Measurements from ENCODE around the gene SPATA12. TPM values are rescaled to one million over a fixed set of nuclear protein-coding genes. Genes with fewer than 3 reads are reported as not detected.

SPATA12 gene
- total RNA-seq, 2 experiments from 2014 or later = not detected

DNA sequence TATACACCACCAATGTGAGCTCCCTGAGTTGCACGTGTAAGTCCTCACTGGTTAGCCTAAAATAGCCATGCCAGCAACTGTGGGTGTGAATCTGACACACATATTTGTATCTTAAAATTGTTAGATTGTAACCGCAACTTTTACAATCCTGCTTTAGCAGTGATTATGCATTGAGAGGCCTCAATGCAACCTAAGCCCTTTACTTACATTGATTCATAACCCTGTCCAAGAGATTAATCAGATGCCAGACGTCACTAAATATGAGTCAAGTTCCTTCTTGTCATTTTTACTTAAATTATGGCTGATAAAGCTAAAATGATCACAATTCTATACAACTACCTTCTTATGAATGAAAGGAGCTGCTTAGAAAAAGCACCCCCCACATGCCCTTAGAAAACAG is 57.8 kb downstream of the SPATA12 start:
- no peaks in the 10 kb centered on the region for H3K36me3 Mint-ChIP-seq (ENCODE audit: low read depth)
- ATAC-seq (no peak), DNase-seq (no peak)
- H3K27ac Mint-ChIP-seq = no peak overlapping the region
- intact Hi-C loops (cut with micrococcal nuclease) = no loop called here
- TF ChIP-seq, protein P1, sequence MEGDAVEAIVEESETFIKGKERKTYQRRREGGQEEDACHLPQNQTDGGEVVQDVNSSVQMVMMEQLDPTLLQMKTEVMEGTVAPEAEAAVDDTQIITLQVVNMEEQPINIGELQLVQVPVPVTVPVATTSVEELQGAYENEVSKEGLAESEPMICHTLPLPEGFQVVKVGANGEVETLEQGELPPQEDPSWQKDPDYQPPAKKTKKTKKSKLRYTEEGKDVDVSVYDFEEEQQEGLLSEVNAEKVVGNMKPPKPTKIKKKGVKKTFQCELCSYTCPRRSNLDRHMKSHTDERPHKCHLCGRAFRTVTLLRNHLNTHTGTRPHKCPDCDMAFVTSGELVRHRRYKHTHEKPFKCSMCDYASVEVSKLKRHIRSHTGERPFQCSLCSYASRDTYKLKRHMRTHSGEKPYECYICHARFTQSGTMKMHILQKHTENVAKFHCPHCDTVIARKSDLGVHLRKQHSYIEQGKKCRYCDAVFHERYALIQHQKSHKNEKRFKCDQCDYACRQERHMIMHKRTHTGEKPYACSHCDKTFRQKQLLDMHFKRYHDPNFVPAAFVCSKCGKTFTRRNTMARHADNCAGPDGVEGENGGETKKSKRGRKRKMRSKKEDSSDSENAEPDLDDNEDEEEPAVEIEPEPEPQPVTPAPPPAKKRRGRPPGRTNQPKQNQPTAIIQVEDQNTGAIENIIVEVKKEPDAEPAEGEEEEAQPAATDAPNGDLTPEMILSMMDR (IDR thresholded peaks at IDR 0.05) = no peak
- H3K4me3 Mint-ChIP-seq = no peak overlapping the region
- POLR2A ChIA-PET = no interaction called here
- peaks cover 3% of the 10 kb centered on the region for H3K27me3 Mint-ChIP-seq
- H3K9me3 Mint-ChIP-seq = no peaks in the 10 kb centered on the region
- CTCF ChIA-PET = interaction anchor here (1.4 to 1.5 kb wide), 2 partner anchors 17 to 18 kb away, joined by 3 to 4 read pairs; no protein-coding TSS in a partner anchor
- no peaks in the 10 kb centered on the region for H3K4me1 Mint-ChIP-seq (ENCODE audit: low read depth)

DNA sequence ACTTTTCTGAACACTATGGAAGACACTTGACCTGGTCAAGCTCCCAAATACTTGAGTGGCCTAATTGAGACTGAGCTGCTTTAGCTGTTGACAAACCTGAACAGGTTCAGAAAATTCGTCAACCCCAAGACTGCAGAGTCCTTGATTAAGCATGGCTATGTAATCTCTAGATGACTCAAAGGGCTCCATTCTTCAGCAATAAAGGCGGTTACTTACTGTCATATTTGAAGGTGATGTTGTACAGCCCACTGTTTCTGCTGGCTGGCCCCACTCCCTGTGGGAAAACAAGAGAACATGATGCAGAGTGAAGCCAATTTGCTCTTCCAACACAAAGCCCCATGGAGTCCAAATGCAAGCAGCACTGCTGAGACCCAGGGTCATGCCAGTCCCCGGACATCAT is 59.6 kb downstream of the SPATA12 start:
- no peaks in the 10 kb centered on the region for H3K9me3 Mint-ChIP-seq
- H3K4me1 Mint-ChIP-seq (ENCODE audit: low read depth) = no peaks in the 10 kb centered on the region
- TF ChIP-seq, protein P1 (IDR thresholded peaks at IDR 0.05) = no peak
- H3K27me3 Mint-ChIP-seq = peaks cover 3% of the 10 kb centered on the region
- DNase-seq (no peak), ATAC-seq (no peak)
- intact Hi-C loops (cut with micrococcal nuclease) = no loop called here
- H3K27ac Mint-ChIP-seq = no peak overlapping the region
- ChIA-PET POLR2A (no interaction called here), CTCF (no interaction called here)
- H3K4me3 Mint-ChIP-seq = no peak overlapping the region
- H3K36me3 Mint-ChIP-seq (ENCODE audit: low read depth) = no peaks in the 10 kb centered on the region

DNA sequence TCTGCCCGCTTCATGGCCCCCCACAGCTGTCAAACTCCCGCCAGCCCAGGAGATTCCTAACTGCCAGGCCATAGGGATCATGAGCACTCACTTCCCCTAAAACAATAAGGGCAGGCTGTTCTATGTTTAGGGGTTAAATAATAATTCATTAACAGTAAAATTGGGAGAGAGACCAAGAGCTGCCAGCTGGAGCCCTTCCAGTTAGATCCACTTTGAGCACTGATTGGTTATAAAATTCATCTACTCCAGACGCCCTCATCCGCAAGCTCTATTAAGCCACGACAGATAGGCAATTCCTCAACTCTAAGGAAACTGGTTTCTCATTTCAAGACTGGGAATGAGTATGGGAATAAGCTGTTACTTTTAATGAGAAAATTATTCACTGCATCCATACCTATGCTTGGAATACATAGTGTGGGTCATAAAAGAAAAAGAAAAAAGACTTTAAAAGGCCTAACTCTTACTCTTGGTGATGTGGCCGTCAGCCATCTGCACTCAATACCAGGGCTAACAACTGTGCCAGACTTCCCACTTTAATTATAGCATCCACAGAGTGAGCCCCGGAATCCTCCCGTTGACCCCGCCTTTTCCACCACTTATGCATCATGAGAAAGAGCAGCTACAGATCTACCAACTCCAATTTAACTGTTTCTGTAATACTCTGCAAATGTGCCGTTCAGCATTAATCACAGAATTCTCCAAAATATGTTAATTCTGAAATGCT is 60.1 kb downstream of the SPATA12 start:
- H3K36me3 Mint-ChIP-seq (ENCODE audit: low read depth) = no peaks in the 10 kb centered on the region
- TF ChIP-seq, protein P1 (IDR thresholded peaks at IDR 0.05) = no peak
- no peaks in the 10 kb centered on the region for H3K9me3 Mint-ChIP-seq
- intact Hi-C loops (cut with micrococcal nuclease) = no loop called here
- no peak overlapping the region for H3K27ac Mint-ChIP-seq
- H3K4me3 Mint-ChIP-seq = no peak overlapping the region
- no peaks in the 10 kb centered on the region for H3K4me1 Mint-ChIP-seq (ENCODE audit: low read depth)
- DNase-seq = no peak
- peaks cover 3% of the 10 kb centered on the region for H3K27me3 Mint-ChIP-seq
- no peak for ATAC-seq
- POLR2A ChIA-PET = no interaction called here
- CTCF ChIA-PET = interaction anchor here (1.4 kb wide), 1 partner anchor 16 kb away, joined by 3 read pairs; no protein-coding TSS in a partner anchor

Other genes starting within 250 kb of the SPATA12 start
- not detected for gene IL17RD, start 104.7 kb downstream of the SPATA12 start, total RNA-seq
- gene HESX1, start 139.3 kb downstream of the SPATA12 start, total RNA-seq = under 1 TPM; 0.43 to 0.54 TPM
- gene APPL1, start 167.1 kb downstream of the SPATA12 start, total RNA-seq = 10 to 100 TPM; 35.1 to 42.3 TPM
- gene ASB14, start 232.0 kb downstream of the SPATA12 start, total RNA-seq = not detected

Measured in activated CD8-positive, alpha-beta T cell treated with anti-CD3 and anti-CD28 coated beads for 36 hours (primary cell).